GOT3 (cell line): ENCODE results near the gene SORCS3.

Source experiments
- DNase-seq: peaks from one replicate; lab custom pipeline; 2025; ENCODE audit warnings: mixed read lengths; lab: John Stamatoyannopoulos, UW

SORCS3 gene

DNA sequence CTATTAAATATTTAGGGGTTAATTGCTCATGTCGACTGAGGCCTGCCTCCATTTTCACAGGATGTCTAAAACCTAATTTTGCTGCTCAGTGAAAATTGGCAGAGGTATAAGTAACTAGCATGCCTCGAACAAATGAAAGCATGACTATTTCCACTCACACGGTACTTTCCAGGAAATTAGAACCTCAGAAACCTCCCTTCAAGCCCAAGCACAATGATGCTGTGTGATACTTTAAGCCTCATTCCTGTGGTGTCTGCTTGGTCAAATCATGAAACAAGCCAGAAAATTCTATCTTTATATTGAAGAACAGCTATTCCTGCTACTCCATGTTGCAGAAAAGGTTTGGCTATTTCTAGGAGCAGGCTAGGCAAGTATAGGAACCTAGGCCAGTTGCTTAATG lies 203.0 kb downstream of the SORCS3 start:
- DNase-seq: no peak

DNA sequence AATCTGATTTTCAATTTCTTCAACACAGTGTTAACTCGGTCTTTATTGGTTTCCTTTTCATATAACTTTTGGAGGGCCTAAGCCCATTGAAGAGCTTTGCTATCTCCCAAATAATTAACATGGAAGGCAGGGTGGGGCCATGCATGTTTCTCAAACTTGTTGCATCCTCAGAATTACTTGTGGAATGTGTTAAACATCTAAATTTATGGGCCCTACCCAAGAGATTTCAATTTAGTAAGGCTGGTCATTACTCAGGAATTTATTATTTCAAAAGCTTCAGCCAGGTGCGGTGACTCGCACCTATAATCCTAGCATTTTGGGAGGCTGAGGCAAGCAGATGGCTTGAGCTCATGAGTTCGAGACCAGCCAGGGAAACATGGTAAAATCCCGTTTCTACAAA lies 208.9 kb downstream of the SORCS3 start:
- DNase-seq: no peak

DNA sequence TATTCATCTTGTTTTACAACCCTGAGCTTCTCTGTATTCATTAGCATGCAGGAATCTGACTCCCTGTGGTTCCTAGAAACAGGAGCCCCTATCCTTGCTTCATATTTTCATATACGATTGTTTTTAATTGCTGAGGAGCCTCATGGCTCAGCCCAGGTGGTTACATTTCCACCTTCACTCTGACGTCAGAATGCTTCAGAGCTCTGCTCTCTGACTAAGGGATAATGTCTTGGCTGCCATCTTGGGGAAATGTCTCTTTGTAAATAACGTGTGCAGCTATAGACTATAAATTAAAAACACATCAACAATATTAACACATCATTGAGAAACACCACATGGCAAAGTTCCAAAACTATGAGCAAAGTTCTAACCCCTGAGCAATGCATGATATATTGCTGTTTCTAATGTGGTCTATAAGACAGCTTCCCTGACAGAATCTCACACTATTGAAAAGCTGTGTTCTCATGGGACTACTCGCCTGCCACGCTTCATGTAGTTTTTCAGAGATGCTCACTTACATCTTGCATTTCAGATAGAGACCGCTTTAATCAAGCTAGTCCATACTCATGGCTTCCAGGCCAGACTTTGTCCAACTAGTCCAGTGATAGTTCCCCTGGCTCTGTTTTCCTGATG lies 227.0 kb downstream of the SORCS3 start:
- no peak for DNase-seq

DNA sequence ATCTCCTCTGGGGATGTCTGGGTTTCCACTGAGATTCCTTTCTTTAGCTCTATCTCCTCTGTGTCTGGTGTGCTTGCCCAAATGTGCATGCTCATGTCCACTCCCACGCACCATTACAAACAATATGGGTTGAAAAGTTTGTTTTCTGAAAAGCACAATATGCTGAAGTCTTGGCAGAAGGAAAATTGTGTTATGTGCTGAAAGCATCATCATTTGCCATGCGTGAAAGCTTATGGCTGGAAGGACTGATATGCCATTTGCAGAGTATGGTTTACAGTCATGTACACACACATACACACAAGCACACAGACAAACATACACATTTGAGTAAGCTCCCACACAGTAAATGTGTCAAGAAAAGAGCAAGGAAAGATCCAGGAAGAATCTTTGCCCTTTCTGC lies 231.6 kb downstream of the SORCS3 start:
- DNase-seq: no peak

DNA sequence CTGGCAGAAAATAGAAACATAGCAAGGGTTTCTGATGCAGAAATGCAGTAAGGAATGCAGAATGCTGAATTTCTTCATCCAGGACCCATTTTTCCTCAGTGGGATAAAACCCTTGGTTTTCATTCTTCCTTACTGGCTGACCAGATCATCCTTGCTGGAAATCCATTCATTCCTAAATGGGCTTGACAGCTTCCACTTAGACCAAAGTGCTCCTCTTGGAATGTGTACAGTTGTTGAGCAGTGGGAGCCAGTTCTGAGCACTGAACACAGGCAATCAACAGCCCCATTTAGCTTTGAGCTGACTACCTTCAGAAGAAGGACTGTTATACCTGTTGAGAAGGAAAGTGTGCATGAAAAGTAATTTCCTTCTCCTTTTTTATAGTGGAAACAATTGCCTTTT lies 232.1 kb downstream of the SORCS3 start:
- no peak for DNase-seq

DNA sequence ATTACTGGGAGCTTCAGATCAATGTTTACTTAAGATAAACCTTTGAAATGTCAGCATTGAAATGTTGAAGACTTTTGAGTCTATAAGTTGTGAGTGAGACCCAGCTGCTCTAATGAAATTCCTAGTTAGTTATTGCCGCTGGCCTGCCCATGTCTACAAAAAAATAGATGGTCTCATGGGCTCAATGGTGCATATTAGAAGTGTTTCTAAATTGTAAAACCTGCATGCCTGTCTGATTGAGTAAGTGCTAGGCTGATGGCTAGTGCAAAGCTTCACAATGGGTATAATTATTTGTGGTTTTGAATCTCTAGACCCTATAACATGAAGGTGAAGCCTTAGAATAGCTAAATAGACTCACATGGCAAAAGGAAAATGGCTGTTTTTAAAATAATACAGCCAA lies 234.5 kb downstream of the SORCS3 start:
- DNase-seq: no peak

DNA sequence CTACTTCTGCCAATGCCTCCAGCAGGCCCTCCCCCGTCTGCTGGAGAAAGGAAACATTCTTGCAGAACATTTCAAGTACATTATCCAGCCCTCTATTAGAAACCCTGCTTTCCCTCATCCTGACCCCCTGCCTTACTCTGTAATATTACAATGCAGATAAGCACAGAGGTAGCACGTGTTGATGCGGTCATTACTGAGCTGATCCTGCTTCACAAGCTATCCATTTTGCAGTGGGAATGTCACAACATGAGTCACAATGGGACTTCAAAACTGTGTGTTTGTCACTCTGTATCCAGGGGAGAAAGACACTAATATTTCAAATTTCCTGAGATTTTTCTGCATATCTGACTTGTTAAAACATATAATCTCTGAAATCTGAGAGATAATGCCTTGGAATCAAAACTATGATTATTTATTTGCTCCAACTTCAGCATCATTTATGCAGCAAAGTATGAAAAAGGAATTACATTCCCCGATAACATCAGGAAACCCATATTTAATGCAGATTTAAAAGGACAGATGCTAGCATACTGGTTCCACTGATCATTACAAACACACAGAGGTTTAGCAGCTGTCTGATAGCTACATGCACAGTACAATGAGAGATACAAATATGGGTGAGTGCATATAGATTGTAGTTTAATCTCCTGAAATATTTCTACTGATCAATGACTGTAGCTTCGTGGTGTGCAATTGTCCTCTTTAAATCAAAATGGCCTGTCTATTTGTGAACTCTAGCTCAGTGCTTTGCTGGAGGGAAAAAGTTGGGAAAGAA lies 239.7 kb downstream of the SORCS3 start:
- no peak for DNase-seq

DNA sequence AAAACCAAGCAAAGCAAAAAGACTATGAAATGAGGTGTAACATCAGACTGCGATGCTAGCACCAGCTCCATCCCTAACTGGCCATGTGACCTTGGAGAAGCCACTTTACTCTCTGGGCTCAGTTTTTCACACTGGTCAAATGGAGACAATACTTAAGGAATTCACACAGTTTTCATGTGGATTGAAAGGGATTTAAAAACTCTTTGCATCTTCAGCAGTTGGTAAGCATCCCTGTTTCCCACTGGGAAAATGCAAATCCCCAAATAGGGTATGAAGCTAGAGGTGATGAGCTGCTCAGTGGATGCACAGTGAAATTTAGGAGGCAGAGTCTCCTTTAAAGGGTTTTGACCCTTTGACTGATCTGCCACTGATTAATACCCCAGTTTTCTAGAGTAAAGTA lies 240.7 kb downstream of the SORCS3 start:
- DNase-seq: no peak

DNA sequence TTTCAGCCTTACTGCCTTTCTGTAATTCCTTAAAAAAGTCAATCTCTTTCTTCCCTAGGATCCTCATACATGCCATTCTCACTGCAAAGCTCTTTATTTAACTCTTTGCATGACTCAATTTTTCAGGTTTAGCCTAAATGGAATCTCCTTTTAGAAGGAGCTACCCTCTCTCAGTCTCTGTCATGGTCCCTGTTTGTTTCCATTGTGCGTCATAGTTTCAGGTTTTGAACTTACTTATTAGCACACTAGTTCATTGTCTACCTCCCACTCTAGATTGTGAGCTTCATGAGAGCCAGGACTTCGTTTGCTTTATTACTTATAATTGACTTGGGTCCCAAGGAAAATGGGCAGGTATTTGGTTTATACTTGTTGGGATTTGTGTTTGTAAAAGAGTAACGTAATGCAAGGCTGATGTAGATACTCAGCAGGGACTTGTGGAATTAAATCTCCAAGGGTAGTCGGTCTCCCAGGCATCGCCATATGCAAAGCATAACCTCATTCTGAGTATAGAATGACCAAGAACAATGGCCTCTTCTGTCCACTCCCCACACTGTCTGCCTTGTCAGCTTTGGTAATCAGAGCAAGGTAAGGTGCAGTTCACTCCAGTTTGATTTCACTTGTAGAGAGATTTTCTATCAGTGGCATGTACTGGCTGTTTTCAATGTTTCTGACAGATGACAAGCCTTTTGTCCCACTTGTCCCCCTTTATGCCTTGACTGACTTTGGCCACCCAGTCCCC lies 252.0 kb downstream of the SORCS3 start:
- DNase-seq: no peak

DNA sequence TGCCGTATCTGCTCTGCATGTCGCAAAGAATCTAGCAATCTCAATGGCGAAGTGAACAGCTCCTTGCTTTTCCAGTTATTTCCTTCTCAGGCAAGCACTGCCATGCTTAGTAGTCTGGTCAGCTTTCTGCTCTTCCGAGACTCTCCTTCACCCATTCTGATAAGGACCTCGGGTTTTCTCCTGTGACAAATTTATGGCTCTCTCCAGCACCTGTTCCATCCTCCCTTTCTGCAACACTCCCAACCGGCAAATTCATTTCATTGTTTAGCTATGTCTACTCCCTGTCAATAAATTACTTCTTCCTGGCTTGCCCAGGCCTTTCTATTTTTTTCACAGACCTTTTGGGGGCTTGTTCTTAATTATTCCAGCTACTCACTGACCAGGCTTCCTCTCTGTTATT lies 252.6 kb downstream of the SORCS3 start:
- no peak for DNase-seq

DNA sequence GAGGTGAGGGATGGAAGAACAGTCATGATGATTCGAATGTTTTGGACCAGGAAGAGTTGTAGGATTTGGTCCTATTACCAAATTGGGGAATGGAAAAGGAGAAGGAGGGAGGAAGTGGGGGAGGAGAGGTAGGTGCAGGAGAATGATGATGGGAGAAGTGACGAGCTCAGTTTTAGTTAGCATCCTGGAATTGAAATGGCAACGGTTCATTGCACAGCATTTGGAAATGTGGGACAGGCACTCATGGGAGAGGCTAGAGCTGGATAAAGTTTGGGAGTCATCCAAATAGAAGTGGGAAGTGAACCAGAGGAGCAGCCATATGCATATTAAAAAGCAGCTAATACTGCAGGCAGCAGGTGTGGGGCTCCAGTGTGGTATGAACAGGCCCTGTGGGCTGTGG lies 253.6 kb downstream of the SORCS3 start:
- DNase-seq: no peak

DNA sequence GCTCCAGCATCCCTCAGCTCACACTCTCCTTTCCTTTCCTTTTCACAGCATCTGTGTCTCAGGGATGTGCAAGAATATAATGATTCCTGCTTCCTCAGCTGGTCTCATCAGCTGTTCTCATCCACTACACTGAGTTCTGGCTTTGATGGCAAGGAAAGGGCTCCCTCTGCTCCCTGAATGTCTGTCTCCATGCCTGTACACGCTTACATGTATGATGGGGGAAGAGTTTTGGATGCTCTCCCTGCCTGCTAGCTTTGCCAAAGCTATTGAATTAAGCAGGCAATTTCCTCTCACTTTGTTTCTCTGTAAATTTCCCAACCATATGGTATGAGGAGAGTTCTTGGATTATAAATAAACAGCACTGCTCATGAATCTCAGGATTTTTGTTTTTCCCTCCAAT lies 254.5 kb downstream of the SORCS3 start:
- DNase-seq: no peak

DNA sequence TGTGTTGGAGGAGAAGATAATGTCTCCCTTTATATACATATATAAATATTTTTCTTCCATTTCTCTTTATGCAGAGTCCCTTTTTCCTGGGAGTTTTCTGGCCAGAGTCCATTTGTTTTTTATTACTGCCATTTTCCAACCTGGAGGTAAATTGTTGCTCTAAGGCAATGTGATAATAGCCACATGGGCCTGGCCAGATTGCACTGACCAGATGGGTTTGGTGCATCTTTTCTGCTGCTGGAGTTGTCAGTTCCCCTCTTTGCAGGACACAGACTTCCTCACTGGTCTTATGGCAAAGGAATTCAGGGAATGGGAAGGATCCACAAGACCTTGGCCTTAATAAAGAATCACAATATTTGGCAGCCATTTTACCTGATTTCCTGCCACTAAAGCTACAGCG lies 254.9 kb downstream of the SORCS3 start:
- DNase-seq: no peak

DNA sequence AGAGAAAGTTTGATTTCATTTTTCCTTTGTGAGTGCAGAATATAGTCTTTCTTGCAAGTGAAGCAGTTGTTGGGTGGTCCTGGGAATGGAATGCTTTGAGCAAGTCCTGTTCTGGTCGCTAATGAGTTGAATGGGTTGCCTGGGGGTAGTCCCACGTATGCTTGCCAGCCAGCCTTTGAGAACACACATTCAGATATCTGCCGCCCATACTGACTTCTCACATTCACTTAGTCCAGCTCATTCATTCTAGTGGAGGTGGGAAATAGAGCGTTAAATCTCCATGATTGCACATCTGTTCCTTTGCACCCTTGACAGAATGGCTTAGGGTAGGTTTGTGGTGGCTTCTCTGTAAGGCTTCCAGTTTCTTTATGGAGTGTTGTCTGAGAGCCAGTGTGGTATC lies 256.6 kb downstream of the SORCS3 start:
- DNase-seq: no peak

DNA sequence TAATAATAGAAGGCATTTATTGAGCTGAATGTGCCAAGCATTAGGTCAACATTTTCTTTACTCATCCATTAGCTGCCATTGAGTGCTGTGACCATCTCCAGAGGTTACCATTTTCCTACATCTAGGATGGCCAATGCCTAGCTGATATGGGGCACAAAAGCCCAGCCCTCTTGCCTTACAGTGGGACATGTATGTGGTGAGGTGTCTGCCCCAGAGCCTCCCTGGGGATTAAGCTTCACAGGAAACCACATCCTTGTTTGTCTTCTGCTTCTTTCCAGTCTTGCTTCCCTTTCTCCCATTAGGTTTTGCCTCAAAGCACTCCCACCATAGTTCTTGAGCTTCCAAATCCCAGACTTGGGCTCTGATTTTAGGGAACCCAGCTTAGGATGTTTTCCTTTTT lies 258.7 kb downstream of the SORCS3 start:
- no peak for DNase-seq

DNA sequence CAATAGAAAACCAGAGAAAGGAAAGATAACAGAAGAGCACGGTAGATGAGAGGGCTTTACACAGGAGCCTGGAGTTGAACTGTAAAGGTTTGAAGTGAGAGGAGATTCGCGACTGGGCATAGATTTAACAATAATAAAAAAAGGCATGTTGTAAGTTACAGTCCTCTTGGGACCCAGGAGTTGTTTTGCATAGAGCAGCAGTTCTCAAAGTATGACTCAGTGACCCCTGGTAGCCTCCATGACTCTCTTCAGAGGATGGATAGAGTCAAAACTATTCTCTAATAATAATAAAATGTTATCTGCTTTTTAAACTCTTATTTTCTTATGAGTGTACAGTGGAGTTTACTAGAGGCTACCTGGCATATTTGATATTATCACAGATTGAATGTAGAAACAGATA lies 262.3 kb downstream of the SORCS3 start:
- DNase-seq: no peak

DNA sequence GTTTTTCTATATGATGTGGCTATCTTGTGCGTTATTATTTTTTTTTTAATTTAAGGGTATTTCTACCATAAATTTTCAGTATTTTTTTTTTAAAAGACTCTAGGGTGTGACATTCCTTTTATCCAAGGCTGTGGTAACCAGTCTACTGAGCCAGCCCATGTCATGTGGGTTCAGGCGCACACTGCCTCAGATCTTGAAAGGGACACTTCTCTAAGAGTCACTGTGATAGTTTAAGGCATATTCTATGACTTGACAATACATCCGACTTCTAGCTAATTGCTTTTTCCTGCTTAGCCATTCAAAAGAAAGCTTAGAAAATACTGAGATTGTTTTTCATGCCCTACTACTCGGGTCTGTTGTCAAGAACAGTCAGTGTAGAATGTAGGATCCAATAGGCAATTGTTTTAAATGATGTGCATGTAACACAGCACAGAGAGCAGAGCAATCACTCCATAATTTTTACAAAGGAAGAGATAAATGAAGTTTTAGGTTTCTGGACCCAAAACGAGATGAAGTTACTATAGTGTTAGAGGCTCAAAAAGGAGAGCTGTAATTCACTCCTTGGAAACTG lies 263.7 kb downstream of the SORCS3 start:
- DNase-seq: no peak

DNA sequence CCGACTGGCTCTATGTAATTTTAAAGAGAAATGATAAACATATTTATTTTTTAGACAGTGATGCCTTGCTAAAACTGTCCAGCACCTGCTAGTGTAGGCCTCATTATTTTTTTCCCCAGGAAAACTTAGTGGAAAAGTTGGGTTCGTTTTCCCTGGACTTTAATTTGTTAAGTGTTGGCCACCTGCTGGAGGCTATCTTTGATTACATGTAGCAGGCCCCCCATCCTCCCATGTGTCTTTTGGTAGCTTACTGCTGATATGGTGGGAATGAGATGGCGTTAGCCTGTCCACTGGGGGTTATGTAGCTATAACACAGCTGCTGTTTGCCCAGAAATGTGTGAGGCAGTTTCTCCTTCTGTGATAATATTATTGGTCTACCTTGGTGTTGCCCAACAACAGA lies 265.0 kb downstream of the SORCS3 start:
- DNase-seq: no peak

DNA sequence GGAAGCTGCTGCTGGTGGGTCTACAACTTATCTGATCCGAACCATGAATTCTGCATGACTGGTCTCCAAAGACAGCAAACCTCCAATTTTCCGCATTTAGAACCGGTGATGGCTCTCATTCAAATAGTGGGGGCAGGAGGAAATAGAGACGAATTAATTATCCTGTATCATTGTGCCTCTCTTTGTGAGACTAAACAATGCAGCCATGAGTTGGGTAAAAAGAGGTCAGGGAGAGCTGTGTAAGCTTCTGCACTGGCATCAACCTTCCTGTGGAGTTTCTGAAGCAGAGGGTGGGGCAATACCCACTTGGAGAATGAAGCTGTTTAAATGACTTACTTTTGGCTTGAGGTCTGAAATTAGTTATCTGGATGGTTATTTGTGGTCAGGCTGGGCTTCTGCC lies 266.4 kb downstream of the SORCS3 start:
- DNase-seq: no peak

DNA sequence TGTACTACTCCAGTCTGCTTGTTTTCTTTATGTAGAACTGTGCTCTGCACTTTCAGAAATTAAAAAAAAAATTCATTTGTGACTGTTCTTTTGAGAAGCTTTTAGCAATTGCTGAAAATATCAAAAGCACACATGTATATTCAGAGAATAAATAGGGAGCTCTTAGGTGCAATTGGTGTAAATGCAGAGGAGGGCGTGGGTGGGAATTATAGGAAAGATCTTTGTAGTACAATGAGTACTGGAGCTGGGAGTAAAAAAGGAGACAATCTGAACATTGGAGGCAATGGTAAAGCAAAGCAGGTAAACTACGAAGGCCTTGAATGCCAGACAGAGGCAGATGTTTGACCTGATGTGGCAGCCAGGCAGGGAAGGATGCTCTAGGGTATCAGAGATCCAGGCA lies 267.5 kb downstream of the SORCS3 start:
- DNase-seq: no peak

DNA sequence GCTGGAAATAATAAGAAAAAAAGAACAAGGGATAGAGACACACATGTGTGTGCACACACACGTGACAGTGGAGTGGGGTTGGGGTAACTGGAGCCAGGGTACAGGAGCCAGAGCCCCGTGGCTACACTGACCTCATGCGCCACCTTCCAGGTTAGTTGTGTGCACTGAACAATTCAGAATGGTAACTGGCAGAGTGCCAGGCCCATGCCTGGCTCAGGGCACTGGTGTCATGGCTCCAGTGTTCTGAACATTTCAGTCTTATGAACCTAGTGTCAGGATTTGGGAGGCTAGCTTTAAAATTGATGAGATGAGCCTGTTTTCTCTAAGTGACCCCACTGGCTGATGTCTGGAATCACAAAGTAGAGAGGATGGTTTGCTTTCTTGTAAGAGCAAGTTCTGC lies 269.6 kb downstream of the SORCS3 start:
- no peak for DNase-seq

DNA sequence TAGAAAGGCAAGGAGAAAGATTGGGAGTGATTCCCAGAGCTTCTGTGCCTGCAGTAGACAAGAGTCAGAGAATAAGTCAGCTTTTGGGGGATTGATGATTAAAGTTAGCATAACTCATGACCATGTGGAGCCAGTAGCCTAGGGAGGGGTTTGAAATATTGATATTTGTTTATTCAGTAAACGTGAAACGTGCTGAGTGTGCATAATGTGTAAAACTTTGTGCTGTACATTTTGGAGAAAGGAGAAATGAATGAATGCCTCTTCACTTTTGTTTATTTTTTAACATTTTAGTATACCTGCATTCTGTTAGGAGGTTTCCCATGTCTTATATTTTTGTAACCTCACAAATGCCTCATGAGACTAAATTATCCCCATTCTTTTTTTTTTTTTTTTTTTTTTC lies 272.3 kb downstream of the SORCS3 start:
- DNase-seq: no peak

DNA sequence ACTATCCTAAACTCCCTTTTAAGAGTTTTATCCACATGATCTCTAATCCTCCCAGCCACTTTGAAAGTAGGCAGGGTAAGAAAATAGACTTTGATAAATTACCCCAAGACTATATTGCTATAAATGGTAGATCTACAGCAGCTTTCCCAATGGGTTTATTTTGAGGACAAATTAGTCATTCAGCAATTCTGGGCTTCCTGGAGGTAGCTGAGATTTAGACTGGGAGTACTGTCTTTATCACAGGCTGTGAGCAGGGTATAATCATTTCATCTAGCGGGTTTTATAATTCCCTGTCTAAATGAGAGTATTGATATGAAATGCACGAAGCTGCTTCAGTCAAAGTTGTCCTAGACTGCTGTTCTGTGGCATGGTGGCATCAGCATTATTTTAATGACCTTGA lies 279.4 kb downstream of the SORCS3 start:
- DNase-seq: no peak
